CD4-positive, CD25-positive, alpha-beta regulatory T cell (primary cell): ENCODE results near the gene VWA7. TPM values are rescaled to one million over a fixed set of nuclear protein-coding genes. Genes with fewer than 3 reads are reported as not detected.
"Not testable (repeated sequence)": the region's sequence is repeated elsewhere in the genome, so short reads cannot be mapped to it uniquely, and the experiment has no call there.

ENCODE experiments used
- ATAC-seq, 2 donors: fragments of 150-1000 bp; cut with Tn5 transposase; one replicate each; pipeline ENCODE4 v1.10.0; 2021; ENCODE audit warnings: low read depth in 2 of 2, moderate number of reproducible peaks in 2 of 2, moderate library complexity in 1 of 2
- DNase-seq, 3 donors: peaks; one replicate each; pipeline versions ENCODE4 v3.0.0 to v3.0.0-alpha.2; 2012 to 2022; ENCODE audit warnings: mixed read lengths in 1 of 3
- H3K27ac ChIP-seq: one replicate; pipeline ENCODE4 v1.7.0; 2013; ENCODE audit warnings: mild to moderate bottlenecking, low read length; ENCODE audit not compliant: insufficient read depth, poor library complexity, severe bottlenecking
- H3K27me3 ChIP-seq: one replicate; pipeline ENCODE4 v1.7.0; 2013; ENCODE audit warnings: low read length; ENCODE audit not compliant: control insufficient read depth, insufficient read depth
- H3K36me3 ChIP-seq: one replicate; pipeline ENCODE4 v1.7.0; 2013; ENCODE audit warnings: mild to moderate bottlenecking, low read length, moderate library complexity; ENCODE audit not compliant: control insufficient read depth, insufficient read depth
- H3K4me1 ChIP-seq: 2 replicates; pipeline ENCODE4 v1.7.0; 2013; ENCODE audit warnings: mild to moderate bottlenecking, low read length; ENCODE audit not compliant: insufficient read depth, control insufficient read depth, poor library complexity, severe bottlenecking
- H3K4me3 ChIP-seq: one replicate; pipeline ENCODE4 v1.7.0; 2013; ENCODE audit warnings: low read depth, mild to moderate bottlenecking, low read length, moderate library complexity
- H3K9me3 ChIP-seq, 2 experiments: 1 replicate in 1 of 2; 2 replicates in 1 of 2; pipeline ENCODE4 v1.7.0; 2013; ENCODE audit warnings: low read length in 2 of 2, mild to moderate bottlenecking in 1 of 2, moderate library complexity in 1 of 2; ENCODE audit not compliant: control insufficient read depth in 2 of 2
- H3K27ac Mint-ChIP-seq, 3 donors: one replicate each; pipeline ENCODE4 v1.8.0; 2020 to 2022; ENCODE audit warnings: mild to moderate bottlenecking in 3 of 3, mixed read lengths in 3 of 3, moderate library complexity in 2 of 3
- H3K27me3 Mint-ChIP-seq: one replicate; pipeline ENCODE4 v1.8.0; 2022; ENCODE audit warnings: mild to moderate bottlenecking, mixed read lengths
- H3K36me3 Mint-ChIP-seq: one replicate; pipeline ENCODE4 v1.8.0; 2020; ENCODE audit warnings: mixed read lengths
- H3K4me1 Mint-ChIP-seq, 4 donors: one replicate each; pipeline ENCODE4 v1.8.0; 2020 to 2022; ENCODE audit warnings: mixed read lengths in 4 of 4, mild to moderate bottlenecking in 1 of 4
- H3K4me3 Mint-ChIP-seq, 4 donors: one replicate each; pipeline ENCODE4 v1.8.0; 2020 to 2022; ENCODE audit warnings: mild to moderate bottlenecking in 4 of 4, mixed read lengths in 4 of 4, moderate library complexity in 3 of 4
- H3K9me3 Mint-ChIP-seq, 7 donors: one replicate each; pipeline ENCODE4 v1.8.0; 2020 to 2022; ENCODE audit warnings: mixed read lengths in 7 of 7, mild to moderate bottlenecking in 3 of 7, moderate library complexity in 2 of 7
- polyA plus RNA-seq, 4 donors: library from polyadenylated mRNA; unstranded; fragments of 300-500 nt; fragmentation: Illumina TruSeq; gene quantifications; one replicate each; pipeline ENCODE4 v1.2.3, GENCODE V29; 2021
- total RNA-seq: library from RNA; stranded (reverse); gene quantifications from one replicate; pipeline ENCODE4 v1.2.3, GENCODE V29; 2022

VWA7 gene
- total and polyA plus RNA-seq, 5 donors from 2014 or later = 0.91 to 6.8 (median 1.2) TPM

- not testable (repeated sequence) for H3K27me3 Mint-ChIP-seq, ATAC-seq, H3K9me3 Mint-ChIP-seq, H3K9me3 ChIP-seq, DNase-seq, H3K27me3 ChIP-seq, H3K27ac ChIP-seq, H3K4me3 ChIP-seq
- Mint-ChIP-seq H3K27ac (peak overlapping the region in 2 of 3 donors; percentile 52 to 62), H3K4me3 (peak overlapping the region in 2 of 4 donors; percentile 21 to 52), H3K36me3 (peaks cover 16% of the 10 kb centered on the region), H3K4me1 (peaks cover 16 to 51% (median 33%) of the 10 kb centered on the region in 4 donors)
- Histone ChIP-seq H3K4me1 (peaks cover 33% of the 10 kb centered on the region), H3K36me3 (peaks cover 25% of the 10 kb centered on the region)
Observed at GRCh38 chr6:31808599-31808998, 31.5 kb upstream of the VWA7 start.

GRCh38 chr6:31806470-31807272 is 29.5 kb upstream of the VWA7 start, which contains the start of gene LSM2:
Gene LSM2, minus strand, starts transcription at chr6:31806966. Its CDS starts 209 bp downstream, at chr6:31806757.
- Histone ChIP-seq H3K27me3 (no peaks in the 10 kb centered on the region), H3K4me1 (peaks cover 23% of the 10 kb centered on the region), H3K4me3 (peak within 1 kb of the TSS; percentile 87), H3K36me3 (peaks cover 25% of the 10 kb centered on the region), H3K9me3 (no peaks in the 10 kb centered on the region), H3K27ac (peak within 1 kb of the TSS; percentile 91)
- peak; percentile 95 to 97 (median 96) for DNase-seq
- H3K27ac Mint-ChIP-seq = peak within 1 kb of the TSS; percentile 91 to 96 (median 93)
- H3K4me3 Mint-ChIP-seq = peak within 1 kb of the TSS; percentile 89 to 96 (median 93)
- peaks cover 21% of the 10 kb centered on the region for H3K36me3 Mint-ChIP-seq
- peaks cover 10 to 42% (median 19%) of the 10 kb centered on the region in 4 donors for H3K4me1 Mint-ChIP-seq
- ATAC-seq = peak; percentile 96 to 97
- H3K9me3 Mint-ChIP-seq = peaks cover 0 to 1% (median 0%) of the 10 kb centered on the region in 7 donors
- no peaks in the 10 kb centered on the region for H3K27me3 Mint-ChIP-seq

GRCh38 chr6:31805939-31806469 is 28.9 kb upstream of the VWA7 start:
- no peak for DNase-seq
- Mint-ChIP-seq H3K36me3 (peaks cover 21% of the 10 kb centered on the region), H3K9me3 (peaks cover 0 to 1% (median 0%) of the 10 kb centered on the region in 7 donors), H3K27ac (peak overlapping the region; percentile 91 to 96 (median 93)), H3K27me3 (no peaks in the 10 kb centered on the region), H3K4me3 (peak overlapping the region; percentile 89 to 96 (median 93)), H3K4me1 (peaks cover 10 to 45% (median 21%) of the 10 kb centered on the region in 4 donors)
- H3K4me1 ChIP-seq = peaks cover 23% of the 10 kb centered on the region
- no peak for ATAC-seq
- no peaks in the 10 kb centered on the region for H3K9me3 ChIP-seq
- peaks cover 19% of the 10 kb centered on the region for H3K36me3 ChIP-seq
- H3K27ac ChIP-seq = peak overlapping the region; percentile 91
- no peaks in the 10 kb centered on the region for H3K27me3 ChIP-seq
- peak overlapping the region; percentile 87 for H3K4me3 ChIP-seq

- H3K27ac Mint-ChIP-seq, H3K9me3 ChIP-seq, H3K27me3 Mint-ChIP-seq, H3K4me3 ChIP-seq, H3K36me3 ChIP-seq, H3K9me3 Mint-ChIP-seq, H3K27me3 ChIP-seq, ATAC-seq, DNase-seq, H3K27ac ChIP-seq: not testable (repeated sequence)
- Mint-ChIP-seq H3K4me1 (peaks cover 5 to 57% (median 27%) of the 10 kb centered on the region in 4 donors), H3K4me3 (peak overlapping the region in 1 of 4 donors; percentile 35), H3K36me3 (peaks cover 12% of the 10 kb centered on the region)
- peaks cover 36% of the 10 kb centered on the region for H3K4me1 ChIP-seq
Observed at GRCh38 chr6:31801031-31801927, 24.2 kb upstream of the VWA7 start.

GRCh38 chr6:31799781-31800180 is 22.7 kb upstream of the VWA7 start:
- ATAC-seq (no peak), DNase-seq (no peak)
- Mint-ChIP-seq H3K36me3 (peaks cover 12% of the 10 kb centered on the region), H3K27me3 (no peaks in the 10 kb centered on the region), H3K9me3 (no peaks in the 10 kb centered on the region), H3K4me1 (peaks cover 0 to 48% (median 20%) of the 10 kb centered on the region in 4 donors), H3K27ac (no peak overlapping the region), H3K4me3 (no peak overlapping the region)
- H3K36me3 ChIP-seq = peaks cover 2% of the 10 kb centered on the region
- no peaks in the 10 kb centered on the region for H3K27me3 ChIP-seq
- H3K4me1 ChIP-seq = peaks cover 37% of the 10 kb centered on the region
- H3K9me3 ChIP-seq = no peaks in the 10 kb centered on the region
- H3K4me3 ChIP-seq = no peak overlapping the region
- no peak overlapping the region for H3K27ac ChIP-seq

- DNase-seq = peak in 2 of 3 donors; percentile 53 to 83
Observed at GRCh38 chr6:31797588-31797987, 20.5 kb upstream of the VWA7 start.

GRCh38 chr6:31796993-31797385 is 19.9 kb upstream of the VWA7 start:
- peaks cover 7% of the 10 kb centered on the region for H3K36me3 Mint-ChIP-seq
- no peaks in the 10 kb centered on the region for H3K27me3 Mint-ChIP-seq
- peak overlapping the region; percentile 90 for H3K27ac ChIP-seq
- H3K4me3 ChIP-seq = peak overlapping the region; percentile 74
- ATAC-seq = no peak
- no peak for DNase-seq
- no peaks in the 10 kb centered on the region for H3K9me3 Mint-ChIP-seq
- peaks cover 4 to 55% (median 28%) of the 10 kb centered on the region in 4 donors for H3K4me1 Mint-ChIP-seq
- no peaks in the 10 kb centered on the region for H3K9me3 ChIP-seq
- no peaks in the 10 kb centered on the region for H3K27me3 ChIP-seq
- peak overlapping the region; percentile 94 to 95 (median 95) for H3K27ac Mint-ChIP-seq
- peaks cover 41% of the 10 kb centered on the region for H3K4me1 ChIP-seq
- H3K36me3 ChIP-seq = peaks cover 3% of the 10 kb centered on the region
- H3K4me3 Mint-ChIP-seq = peak overlapping the region; percentile 77 to 93 (median 84)

More at GRCh38 chr6:31797588-31797987, 20.5 kb upstream of the VWA7 start:
- peaks cover 41% of the 10 kb centered on the region for H3K4me1 ChIP-seq
- Mint-ChIP-seq H3K4me3 (peak overlapping the region; percentile 77 to 93 (median 84)), H3K4me1 (peaks cover 4 to 53% (median 27%) of the 10 kb centered on the region in 4 donors), H3K36me3 (peaks cover 7% of the 10 kb centered on the region), H3K27me3 (no peaks in the 10 kb centered on the region), H3K9me3 (no peaks in the 10 kb centered on the region), H3K27ac (peak overlapping the region; percentile 80 to 95 (median 94))
- H3K36me3 ChIP-seq = peaks cover 4% of the 10 kb centered on the region
- peak overlapping the region; percentile 74 for H3K4me3 ChIP-seq
- peak; percentile 52 to 54 for ATAC-seq
- no peaks in the 10 kb centered on the region for H3K27me3 ChIP-seq
- peak overlapping the region; percentile 90 for H3K27ac ChIP-seq
- no peaks in the 10 kb centered on the region for H3K9me3 ChIP-seq
